K562 (cell line): Measurements from ENCODE around the gene DAZAP1.

Source experiments
- ARID4B ChIP-seq: sonication (generic); formaldehyde crosslinking; IDR thresholded peaks from 2 replicates; pipeline ENCODE4 v1.8.0; 2022; ENCODE audit warnings: mild to moderate bottlenecking, missing genetic modification reagents
- CTCF ChIP-seq, 3 experiments: IDR thresholded peaks in 2 of 3; conservative IDR thresholded peaks in 1 of 3; 2 replicates each; pipeline ENCODE4 v1.5.1; 2011 to 2012; ENCODE audit warnings: low read length in 3 of 3, mild to moderate bottlenecking in 3 of 3, control low read depth in 2 of 3, improper control_type of control experiment in 1 of 3, inconsistent platforms in 1 of 3, low read depth in 1 of 3, mixed read lengths in 1 of 3, moderate library complexity in 1 of 3; ENCODE audit not compliant: insufficient read depth in 2 of 3
- EP300 ChIP-seq: IDR thresholded peaks from 2 replicates; pipeline ENCODE4 v1.6.1; 2012; ENCODE audit warnings: low read length, improper control_type of control experiment
- GTF2A2 ChIP-seq: IDR thresholded peaks from 2 replicates; pipeline ENCODE4 v1.6.1; 2016; ENCODE audit warnings: mild to moderate bottlenecking, missing genetic modification characterization, missing compliant biosample characterization
- IRF2 ChIP-seq: sonication (generic); formaldehyde crosslinking; IDR thresholded peaks from 2 replicates; pipeline ENCODE4 v1.8.1; 2022; ENCODE audit warnings: mild to moderate bottlenecking, missing genetic modification reagents
- SMAD2 ChIP-seq: fragments of 150-350 bp; IDR thresholded peaks from 2 replicates; pipeline ENCODE4 v1.6.1; 2014; ENCODE audit warnings: low read depth, mild to moderate bottlenecking, low read length
- SRSF1 ChIP-seq: fragments of 200-400 bp; formaldehyde crosslinking; IDR thresholded peaks from 2 replicates; pipeline ENCODE4 v1.6.1; 2017; ENCODE audit warnings: mild to moderate bottlenecking, low read depth, low read length, moderate library complexity
- STAT6 ChIP-seq: sonication (generic); formaldehyde crosslinking; IDR thresholded peaks from 2 replicates; pipeline ENCODE4 v1.8.1; 2023; ENCODE audit warnings: mild to moderate bottlenecking, missing genetic modification reagents
- TRIM24 ChIP-seq, 2 experiments: fragments of 450-650 bp; IDR thresholded peaks; 2 replicates each; pipeline ENCODE4 v1.6.1; 2016
- TSHZ1 ChIP-seq: fragments of 250-450 bp; sonication (Bioruptor Pico); IDR thresholded peaks from 2 replicates; pipeline ENCODE4 v1.4.0; 2020; ENCODE audit warnings: mild to moderate bottlenecking, moderate library complexity
- USF2 ChIP-seq: sonication (generic); formaldehyde crosslinking; IDR thresholded peaks from 2 replicates; pipeline ENCODE4 v1.5.0; 2020; ENCODE audit warnings: missing genetic modification reagents
- ZBTB26 ChIP-seq: fragments of 450-650 bp; formaldehyde crosslinking; IDR thresholded peaks from 2 replicates; pipeline ENCODE4 v1.4.0; 2022; ENCODE audit warnings: missing genetic modification characterization
- ZNF282 ChIP-seq: sonication (generic); formaldehyde crosslinking; IDR thresholded peaks from 2 replicates; pipeline ENCODE4 v1.8.1; 2023; ENCODE audit warnings: missing genetic modification reagents

GRCh38 chr19:1388637-1389026, 18.8 kb upstream of the DAZAP1 start:
- no peak for TF ChIP-seq CTCF (IDR thresholded peaks at IDR 0.05 in 2 of 3, conservative IDR thresholded peaks at IDR 0.05 in 1 of 3; ENCODE audit: insufficient read depth in 2 of 3, low read depth in 1 of 3, low read length in 3 of 3)
- no peak for TF ChIP-seq ZNF282
- no peak for TF ChIP-seq EP300
- TF ChIP-seq ZBTB26 (CRISPR knock-in tag), result no peak
- no peak for TF ChIP-seq ARID4B (CRISPR knock-in tag)
- TF ChIP-seq GTF2A2 (tag), result no peak
- TF ChIP-seq TSHZ1 (CRISPR knock-in tag), result no peak
- TF ChIP-seq SMAD2, result no peak
- TF ChIP-seq TRIM24 (IDR thresholded peaks at IDR 0.05), result no peak
- TF ChIP-seq IRF2, result no peak
- TF ChIP-seq USF2 (CRISPR knock-in tag), result no peak
- TF ChIP-seq STAT6, result no peak
- no peak for TF ChIP-seq SRSF1
